ENCODE measurements around the gene ANGPTL7.

DNA sequence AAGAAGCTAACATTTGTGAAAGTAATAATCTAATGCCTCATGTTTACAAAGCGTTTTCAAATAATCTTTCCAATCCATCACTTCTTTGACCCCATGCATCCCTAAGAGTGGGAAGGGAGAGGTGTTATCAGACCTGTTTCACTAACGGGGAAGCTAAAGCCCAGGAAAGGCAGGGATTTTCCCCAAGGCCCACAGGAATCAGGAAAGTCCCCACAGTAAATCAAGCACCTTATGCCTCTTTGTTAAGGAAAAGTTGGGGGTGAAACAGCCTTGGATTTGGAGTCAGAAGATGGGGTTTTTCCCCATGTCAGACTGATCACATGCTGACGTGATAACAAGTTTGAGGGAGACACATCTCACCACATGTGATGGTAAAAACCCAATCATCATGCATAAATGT lies 20.0 kb upstream of the ANGPTL7 start:
- TF ChIP-seq, protein P1, sequence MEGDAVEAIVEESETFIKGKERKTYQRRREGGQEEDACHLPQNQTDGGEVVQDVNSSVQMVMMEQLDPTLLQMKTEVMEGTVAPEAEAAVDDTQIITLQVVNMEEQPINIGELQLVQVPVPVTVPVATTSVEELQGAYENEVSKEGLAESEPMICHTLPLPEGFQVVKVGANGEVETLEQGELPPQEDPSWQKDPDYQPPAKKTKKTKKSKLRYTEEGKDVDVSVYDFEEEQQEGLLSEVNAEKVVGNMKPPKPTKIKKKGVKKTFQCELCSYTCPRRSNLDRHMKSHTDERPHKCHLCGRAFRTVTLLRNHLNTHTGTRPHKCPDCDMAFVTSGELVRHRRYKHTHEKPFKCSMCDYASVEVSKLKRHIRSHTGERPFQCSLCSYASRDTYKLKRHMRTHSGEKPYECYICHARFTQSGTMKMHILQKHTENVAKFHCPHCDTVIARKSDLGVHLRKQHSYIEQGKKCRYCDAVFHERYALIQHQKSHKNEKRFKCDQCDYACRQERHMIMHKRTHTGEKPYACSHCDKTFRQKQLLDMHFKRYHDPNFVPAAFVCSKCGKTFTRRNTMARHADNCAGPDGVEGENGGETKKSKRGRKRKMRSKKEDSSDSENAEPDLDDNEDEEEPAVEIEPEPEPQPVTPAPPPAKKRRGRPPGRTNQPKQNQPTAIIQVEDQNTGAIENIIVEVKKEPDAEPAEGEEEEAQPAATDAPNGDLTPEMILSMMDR (IDR thresholded peaks at IDR 0.05; ENCODE audit: borderline replicate concordance, extremely low read depth, low read length, poor library complexity, severe bottlenecking): no peak
- no peak for TF ChIP-seq EZH2 (IDR thresholded peaks at IDR 0.05; ENCODE audit: borderline replicate concordance, low read depth, low read length, severe bottlenecking)
